CD4-positive, alpha-beta T cell treated with Interleukin-17A for 1 hour (primary cell): ENCODE measurements around the gene NODAL.
"Not testable (repeated sequence)": the region's sequence is repeated elsewhere in the genome, so short reads cannot be mapped to it uniquely, and the experiment has no call there.

Experiments
- DNase-seq: peaks from one replicate; pipeline ENCODE4 v3.0.0-alpha.2; 2020

Gene NODAL

DNA sequence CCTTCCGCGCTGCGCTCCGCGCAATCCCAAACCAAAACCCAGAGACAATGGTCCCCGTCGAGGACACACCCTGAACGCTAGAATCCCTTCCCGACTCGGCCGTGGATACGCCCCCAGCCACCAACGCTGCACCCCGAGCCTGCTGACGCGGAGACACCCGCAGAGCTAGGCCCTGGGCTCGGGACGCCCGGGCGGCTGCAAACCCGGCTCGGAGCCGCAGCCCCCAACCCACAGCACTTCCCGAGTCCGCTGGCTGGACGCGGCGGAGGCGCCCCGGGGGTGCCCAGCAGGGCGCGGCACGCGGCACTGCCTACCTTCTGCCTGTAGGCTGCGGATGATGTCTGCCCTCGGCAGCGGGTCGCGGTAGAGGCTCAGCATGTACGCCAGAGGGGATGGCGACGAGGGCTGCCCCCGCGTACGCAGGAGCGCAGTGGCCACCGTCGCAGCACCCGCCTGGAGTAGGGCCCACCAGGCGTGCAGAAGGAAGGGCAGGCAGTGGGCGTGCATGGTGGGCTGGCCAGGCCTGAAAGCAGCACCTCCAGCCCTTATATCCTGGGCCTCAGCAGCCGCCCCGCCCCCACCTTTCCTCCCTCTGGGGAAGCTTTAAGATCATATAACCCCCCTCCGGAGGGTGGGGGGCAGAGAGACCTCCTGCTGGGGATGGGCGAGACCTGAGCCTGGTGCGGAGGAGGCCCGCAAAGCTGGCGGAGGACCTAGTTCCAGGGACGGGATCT is at the start of gene NODAL:
Gene NODAL, minus strand, starts transcription at position 521 of the 734 bp plus-strand sequence. Its CDS starts 14 bp downstream, at position 507.
- no peak for DNase-seq

- DNase-seq: no peak
These were observed 48.7 kb upstream of the NODAL start for GRCh38 chr10:70490142-70490541.

DNA sequence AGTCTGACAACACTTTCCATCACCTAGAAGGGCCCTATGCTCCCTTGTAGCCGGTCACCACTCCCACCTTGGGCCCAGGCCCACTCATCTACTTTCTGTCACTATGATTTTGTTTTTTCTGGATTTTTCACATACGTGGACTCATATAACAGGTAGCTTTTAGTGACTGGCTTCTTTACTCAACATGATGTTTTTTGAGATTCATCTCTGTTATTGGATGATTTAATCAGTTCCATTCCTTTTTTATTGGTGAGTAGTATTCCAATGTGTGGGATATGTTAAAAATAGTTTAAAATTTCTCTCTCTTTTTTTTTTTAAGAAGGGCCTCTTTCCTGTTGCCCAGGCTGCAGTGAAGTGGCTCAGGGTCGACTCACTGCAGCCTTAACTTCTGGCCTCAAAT is 46.3 kb upstream of the NODAL start:
- no peak for DNase-seq

- DNase-seq: not testable (repeated sequence)
These were observed 42.4 kb upstream of the NODAL start for GRCh38 chr10:70483872-70484271.

- no peak for DNase-seq
These were observed 41.7 kb upstream of the NODAL start for GRCh38 chr10:70482982-70483760.

DNA sequence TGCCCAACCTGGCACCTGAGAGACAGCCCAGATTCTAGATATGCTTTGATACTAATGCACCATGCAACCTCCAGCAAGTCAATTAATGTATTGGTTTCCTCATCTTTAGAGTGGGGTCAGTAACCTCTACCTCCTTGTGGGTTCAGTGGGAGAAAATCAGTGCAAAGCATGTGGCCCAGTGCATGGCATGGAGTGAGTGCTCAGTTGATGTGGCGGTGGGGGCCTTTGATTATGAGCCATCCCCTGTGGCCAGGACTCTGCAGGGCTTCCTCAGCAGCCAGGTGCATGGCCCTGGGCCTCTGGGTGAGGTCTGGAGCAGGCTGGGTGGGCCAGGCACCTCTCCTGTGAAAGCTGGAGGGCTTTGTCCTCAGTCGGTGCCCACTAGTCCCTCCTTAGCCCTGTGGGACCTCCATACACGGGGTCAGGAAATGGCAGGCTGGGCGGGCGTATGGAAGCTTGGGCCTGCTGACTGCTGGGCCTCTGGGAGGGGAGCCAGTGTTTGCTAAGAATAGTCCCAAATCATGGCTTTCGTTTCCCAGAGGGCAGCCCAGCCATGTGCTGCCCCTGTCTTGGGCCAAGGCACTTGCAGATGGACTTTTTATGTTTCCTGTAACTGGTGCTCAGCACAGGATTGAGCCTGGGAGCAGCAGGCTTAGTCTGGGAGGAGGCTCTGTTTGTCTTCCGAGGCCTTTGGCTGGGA is 40.5 kb upstream of the NODAL start:
- no peak for DNase-seq

DNA sequence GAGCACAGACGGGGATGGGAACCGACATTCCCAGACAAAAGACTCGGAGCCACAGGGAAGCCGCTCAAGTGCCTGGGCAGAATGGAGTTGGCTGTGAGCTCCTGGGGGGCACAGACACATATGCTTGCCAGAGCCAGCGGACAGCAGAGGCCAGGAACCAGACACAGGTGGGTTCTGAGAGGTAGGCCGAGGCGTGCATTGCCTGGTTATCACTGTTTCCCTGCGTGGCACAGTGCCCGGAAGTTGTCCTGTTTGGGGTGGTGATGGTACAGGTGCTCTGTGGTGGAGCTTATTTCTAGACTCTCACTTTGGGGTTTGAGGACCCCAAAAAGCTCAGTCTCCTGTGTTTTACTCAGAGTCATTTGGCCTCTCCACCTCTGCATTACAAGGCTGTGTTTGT is 39.6 kb upstream of the NODAL start:
- no peak for DNase-seq

GRCh38 chr10:70480239-70480861 is 38.9 kb upstream of the NODAL start:
- DNase-seq: no peak

DNA sequence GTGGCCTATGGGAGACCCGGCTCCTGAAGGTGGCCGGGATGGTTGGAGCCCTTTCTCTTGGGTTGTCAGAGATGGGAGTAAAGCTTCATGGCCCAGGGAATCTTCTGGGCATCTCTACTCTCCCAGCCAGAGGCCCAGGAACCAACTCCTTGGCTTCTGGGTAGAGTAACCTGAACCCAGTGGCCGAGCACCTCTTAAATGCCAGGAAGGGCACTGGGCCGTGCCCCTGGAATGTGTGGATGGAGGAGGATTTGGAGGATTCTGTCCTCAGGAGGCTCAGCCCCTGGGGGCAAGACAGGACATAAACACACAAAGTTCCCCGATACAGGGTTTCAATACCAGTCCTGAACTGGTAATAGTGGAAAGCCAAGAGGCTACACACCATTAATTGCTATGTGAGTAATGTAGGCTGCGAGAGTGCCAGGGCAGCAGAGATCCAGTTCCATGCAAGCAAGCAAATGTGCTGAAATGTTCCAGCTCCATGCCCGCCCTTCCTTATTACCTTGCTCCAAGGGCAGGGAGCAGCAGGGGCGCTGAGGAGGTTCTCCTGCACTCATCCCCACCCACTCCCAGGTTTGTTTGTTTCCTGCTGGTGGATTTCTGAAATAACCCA is 38.3 kb upstream of the NODAL start:
- DNase-seq: no peak

- no peak for DNase-seq
These were observed 37.7 kb upstream of the NODAL start for GRCh38 chr10:70479165-70479581.

- no peak for DNase-seq
These were observed 37.0 kb upstream of the NODAL start, which contains the start of gene PALD1 for GRCh38 chr10:70478191-70479164. PALD1 (plus strand) TSS chr10:70478767; CDS start chr10:70525952, 47,185 bp downstream.

GRCh38 chr10:70477661-70478162 is 36.2 kb upstream of the NODAL start:
- DNase-seq: peak; percentile 82

DNA sequence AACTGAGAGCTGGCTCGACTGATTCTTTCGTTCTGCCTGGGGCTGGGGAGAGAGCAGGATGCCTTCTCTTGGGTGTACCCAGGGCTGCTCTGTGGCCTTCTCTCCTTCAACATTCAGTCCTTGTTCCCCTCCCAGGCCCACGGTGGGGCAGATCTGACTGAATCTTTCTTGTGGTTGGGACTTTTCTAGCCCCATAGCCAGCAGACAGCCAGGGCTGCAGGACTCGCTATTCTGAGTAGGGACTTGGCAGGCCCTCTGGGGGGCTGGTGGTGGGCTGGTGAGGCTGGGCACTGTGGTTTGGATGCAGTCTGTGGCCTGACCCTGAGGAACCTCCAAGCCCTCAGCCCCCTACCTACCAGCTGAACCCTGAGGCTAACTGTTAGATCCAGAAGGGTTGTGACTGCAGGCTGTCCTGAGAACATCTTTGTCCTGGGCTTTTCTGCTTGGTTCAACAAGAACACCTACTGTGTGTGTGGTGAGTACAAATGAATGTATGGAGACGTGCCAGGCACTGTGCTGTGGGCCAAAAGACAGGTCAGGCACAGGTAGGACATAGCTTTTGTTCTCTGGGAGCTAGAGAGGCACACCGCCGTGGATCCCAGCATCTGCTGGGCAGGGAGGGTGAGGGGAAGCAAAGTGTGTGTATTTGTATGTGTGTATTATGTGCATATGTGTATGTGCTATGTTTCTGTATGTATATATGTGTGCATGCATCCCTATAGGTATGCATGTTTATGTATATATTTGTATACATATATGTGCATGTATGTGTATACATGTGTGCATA is 35.0 kb upstream of the NODAL start:
- no peak for DNase-seq

- DNase-seq: no peak
These were observed 34.2 kb upstream of the NODAL start for GRCh38 chr10:70475661-70476060.

GRCh38 chr10:70474780-70475179 is 33.3 kb upstream of the NODAL start:
- DNase-seq: no peak

GRCh38 chr10:70472799-70473454 is 31.4 kb upstream of the NODAL start:
- no peak for DNase-seq

DNA sequence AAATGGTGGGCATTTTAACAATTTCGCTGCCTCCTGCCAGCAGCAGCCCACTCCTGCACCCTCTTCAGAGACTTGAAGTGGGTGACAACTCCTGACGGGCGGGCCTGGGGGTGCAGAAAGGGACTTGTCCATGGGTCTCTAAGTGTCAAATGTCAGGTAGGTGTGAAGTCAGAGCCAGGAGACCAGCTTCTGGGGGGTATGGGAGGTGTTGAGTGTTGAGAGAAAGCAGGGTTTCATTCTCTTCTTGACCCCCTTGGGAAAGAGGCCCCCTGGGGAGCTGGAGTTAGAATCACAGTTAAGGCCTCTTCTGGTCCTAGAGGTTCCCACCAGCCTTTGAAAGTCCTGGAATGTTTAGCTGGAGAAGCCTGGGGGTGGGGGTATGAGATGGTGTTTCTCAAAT is 25.5 kb upstream of the NODAL start:
- DNase-seq: no peak

- no peak for DNase-seq
These were observed 24.4 kb upstream of the NODAL start for GRCh38 chr10:70465832-70466231.

GRCh38 chr10:70465278-70465677 is 23.8 kb upstream of the NODAL start:
- no peak for DNase-seq
